A549 (cell line): ENCODE measurements around the gene NXPE3. TPM values are rescaled to one million over a fixed set of nuclear protein-coding genes. Genes with fewer than 3 reads are reported as not detected.

Experiments used
- ATAC-seq, 2 experiments: fragments of 200-7000 bp in 1 of 2; fragments of >200 bp in 1 of 2; cut with Nextera tagmentation in 1 of 2; cut with Tn5 transposase in 1 of 2; 3 replicates each; pipeline versions ENCODE4 v1.8.0 to v1.9.1; 2018 to 2020; ENCODE audit warnings: mild to moderate bottlenecking in 1 of 2, moderate library complexity in 1 of 2
- CTCF ChIA-PET: fragments of 300-600 bp; sonication (Branson Sonifier 250); formaldehyde crosslinking; extraction: SDS; loops from one replicate; lab custom pipeline; 2021; ENCODE audit warnings: antibody characterized with exemption, inconsistent platforms; lab: Yijun Ruan, JAX
- POLR2A ChIA-PET: fragments of 350-600 bp; formaldehyde crosslinking; extraction: SDS; loops from one replicate; lab custom pipeline; 2021; ENCODE audit warnings: antibody characterized with exemption, inconsistent platforms; lab: Yijun Ruan, JAX
- DNase-seq, 2 experiments: peaks; one replicate each; pipeline versions ENCODE4 v3.0.0 to v3.0.0-alpha.2; 2011 to 2016; ENCODE audit warnings: low read depth in 1 of 2, low spot score in 1 of 2
- FAIRE-seq: peaks from 2 replicates; lab custom pipeline; 2011; peaks lifted over from hg19 to GRCh38; lab: Jason Lieb, UNC
- H3K27ac ChIP-seq, 2 experiments: fragments of >200 bp; sonication (Bioruptor Twin); formaldehyde crosslinking; 3 replicates each; pipeline ENCODE4 v1.5.1; 2016 to 2017
- H3K4me1 ChIP-seq: fragments of >200 bp; sonication (Bioruptor Twin); formaldehyde crosslinking; 3 replicates; pipeline ENCODE4 v1.6.1; 2016
- H3K4me2 ChIP-seq: fragments of >200 bp; sonication (Bioruptor Twin); formaldehyde crosslinking; 3 replicates; pipeline ENCODE4 v1.6.1; 2016
- H3K4me3 ChIP-seq: fragments of >200 bp; sonication (Bioruptor Twin); formaldehyde crosslinking; 3 replicates; pipeline ENCODE4 v1.5.1; 2016
- H3K9me3 ChIP-seq: fragments of >200 bp; sonication (Bioruptor Twin); formaldehyde crosslinking; 3 replicates; pipeline ENCODE4 v1.6.1; 2016
- CBX2 ChIP-seq: fragments of 200-600 bp; sonication (generic); IDR thresholded peaks from 2 replicates; pipeline ENCODE4 v1.6.1; 2016; ENCODE audit warnings: low read depth, mild to moderate bottlenecking, borderline replicate concordance
- CTCF ChIP-seq: fragments of >200 bp; sonication (Bioruptor Twin); formaldehyde crosslinking; IDR thresholded peaks from 3 replicates; pipeline ENCODE4 v1.5.1; 2016
- EHMT2 ChIP-seq: fragments of 200-600 bp; sonication (generic); IDR thresholded peaks from 2 replicates; pipeline ENCODE4 v1.6.1; 2016; ENCODE audit warnings: antibody characterized with exemption, low read depth, mild to moderate bottlenecking, moderate library complexity
- EP300 ChIP-seq, 2 experiments: fragments of >200 bp; sonication (Bioruptor Twin); formaldehyde crosslinking; IDR thresholded peaks; 2 replicates in 1 of 2; 3 replicates in 1 of 2; pipeline ENCODE4 v1.6.1; 2016 to 2017
- FOSB ChIP-seq: fragments of 250-450 bp; sonication (Bioruptor Pico); IDR thresholded peaks from 2 replicates; pipeline ENCODE4 v1.5.0; 2020; ENCODE audit warnings: mild to moderate bottlenecking, moderate library complexity
- HEYL ChIP-seq: fragments of 250-450 bp; sonication (Bioruptor Pico); IDR thresholded peaks from 2 replicates; pipeline ENCODE4 v1.8.0; 2021; ENCODE audit warnings: mild to moderate bottlenecking, moderate library complexity
- HMGXB4 ChIP-seq: fragments of 250-450 bp; sonication (Bioruptor Pico); IDR thresholded peaks from 2 replicates; pipeline ENCODE4 v1.5.0; 2021; ENCODE audit warnings: mild to moderate bottlenecking, moderate library complexity, borderline replicate concordance
- HOXB5 ChIP-seq: fragments of 250-450 bp; sonication (Bioruptor Pico); IDR thresholded peaks from 2 replicates; pipeline ENCODE4 v1.5.0; 2020; ENCODE audit warnings: mild to moderate bottlenecking, moderate library complexity
- JUN ChIP-seq, 2 experiments: fragments of >200 bp; sonication (Bioruptor Twin); formaldehyde crosslinking; IDR thresholded peaks; 2 replicates in 1 of 2; 3 replicates in 1 of 2; pipeline ENCODE4 v1.6.1; 2016 to 2017
- MAX ChIP-seq: IDR thresholded peaks from 2 replicates; pipeline ENCODE4 v1.6.1; 2012
- PBX3 ChIP-seq: IDR thresholded peaks from 2 replicates; pipeline ENCODE4 v1.6.1; 2012
- POLR2AphosphoS2 ChIP-seq: conservative IDR thresholded peaks from 2 replicates; pipeline ENCODE4 v1.6.1; 2012; ENCODE audit warnings: low read length, improper control_type of control experiment, inconsistent platforms
- RAD21 ChIP-seq, 2 experiments: fragments of >200 bp in 1 of 2; sonication (Bioruptor Twin) in 1 of 2; formaldehyde crosslinking in 1 of 2; IDR thresholded peaks in 1 of 2; conservative IDR thresholded peaks in 1 of 2; 2 replicates in 1 of 2; 3 replicates in 1 of 2; pipeline ENCODE4 v1.6.1; 2012 to 2018; ENCODE audit warnings: inconsistent platforms in 1 of 2
- REST ChIP-seq: fragments of 200-600 bp; sonication (generic); IDR thresholded peaks from 2 replicates; pipeline ENCODE4 v1.6.1; 2016; ENCODE audit warnings: antibody characterized with exemption, mild to moderate bottlenecking, moderate library complexity
- SMC3 ChIP-seq: fragments of >200 bp; sonication (Bioruptor Twin); formaldehyde crosslinking; IDR thresholded peaks from 3 replicates; pipeline ENCODE4 v1.6.1; 2018; ENCODE audit warnings: inconsistent platforms
- TFCP2L1 ChIP-seq: fragments of 250-450 bp; sonication (Bioruptor Pico); IDR thresholded peaks from 2 replicates; pipeline ENCODE4 v1.5.0; 2021; ENCODE audit warnings: mild to moderate bottlenecking
- WGBS: methylation state at CpG from one replicate; pipeline ENCODE4 v1.1.6; 2017; ENCODE audit errors: missing lambda C conversion rate; 5-methylcytosine and 5-hydroxymethylcytosine counted together
- polyA plus RNA-seq, 4 experiments: library from polyadenylated mRNA; depleted of rRNA in 3 of 4; stranded (reverse); fragments of >200 nt; fragmentation: RNase III in 1 of 4; extraction: RNeasy Plus Mini Kit Qiagen cat#74134 plus additional on column Dnase treatment in 1 of 4; gene quantifications; 2 replicates in 3 of 4; 3 replicates in 1 of 4; pipeline ENCODE4 v1.2.3, GENCODE V29; 2011 to 2017

NXPE3 gene
- polyA plus RNA-seq, 2 of the 4 experiments (the other 2 are of a cell fraction): 48.6 to 49.5 TPM

GRCh38 chr3:101842245-101842934 is 63.4 kb downstream of the NXPE3 start:
- Histone ChIP-seq H3K4me1 (peaks cover 13% of the 10 kb centered on the region; the same call in 2 of the 3 replicates), H3K4me2 (0 out of 3 replicates have a peak overlapping the region, but pooled peaks have one; percentile 1), H3K9me3 (no peaks in the 10 kb centered on the region), H3K27ac (peak overlapping the region in 1 of 2 experiments; percentile 77; a peak in 3 of 6 replicates), H3K4me3 (no peak overlapping the region)
- DNase-seq (peak in 1 of 2 experiments; percentile 44), FAIRE-seq (no peak), ATAC-seq (peak in 1 of 2 experiments; percentile 82; a peak in 3 of 6 replicates)
- ChIA-PET POLR2A (interaction anchor here (0.6 to 1.3 kb wide), 3 partner anchors 8 to 15 kb away, joined by 3 to 4 read pairs (median 3); no protein-coding TSS in a partner anchor), CTCF (interaction anchor here (0.6 to 1.5 kb wide), 3 partner anchors 15 to 247 kb away, joined by 3 to 4 read pairs (median 3); no protein-coding TSS in a partner anchor)
- TF ChIP-seq HEYL (CRISPR knock-in tag) (no peak), MAX (peak; percentile 30; the same call in 1 of the 2 replicates)
- 49% methylated on average over 2 of the region's 2 CpGs for WGBS

- H3K4me2 ChIP-seq: 0 out of 3 replicates have a peak overlapping the region, but pooled peaks have one; percentile 3
- no peak for FAIRE-seq
- peaks cover 16% of the 10 kb centered on the region for H3K4me1 ChIP-seq
- 82% methylated on average over 3 of the region's 3 CpGs for WGBS
- peak overlapping the region in 1 of 2 experiments; percentile 57; a peak in 2 of 6 replicates for H3K27ac ChIP-seq
- ChIA-PET CTCF (interaction anchor here (0.6 to 1.4 kb wide), 3 partner anchors 13 to 247 kb away, joined by 3 read pairs; no protein-coding TSS in a partner anchor), POLR2A (interaction anchor here (0.6 kb wide), 1 partner anchor 14 kb away, joined by 3 read pairs; no protein-coding TSS in a partner anchor)
- TF ChIP-seq CBX2 (no peak), REST (no peak), HOXB5 (CRISPR knock-in tag) (no peak), FOSB (CRISPR knock-in tag) (no peak), TFCP2L1 (no peak), SMC3 (no peak), HMGXB4 (CRISPR knock-in tag) (no peak), RAD21 (conservative IDR thresholded peaks at IDR 0.05 in 1 of 2, IDR thresholded peaks at IDR 0.05 in 1 of 2) (no peak), CTCF (no peak), POLR2AphosphoS2 (no peak), JUN (IDR thresholded peaks at IDR 0.05) (no peak), PBX3 (no peak), EP300 (IDR thresholded peaks at IDR 0.05) (no peak), EHMT2 (no peak)
- no peak overlapping the region for H3K4me3 ChIP-seq
- no peak for DNase-seq
- ATAC-seq: no peak
- no peaks in the 10 kb centered on the region for H3K9me3 ChIP-seq
These were observed 63.9 kb downstream of the NXPE3 start for GRCh38 chr3:101842935-101843330.
